ENCODE data around the gene MAPRE3.

Gene MAPRE3

GRCh38 chr2:27006602-27007415 lies 36.4 kb downstream of the MAPRE3 start:
- Histone ChIP-seq H4K20me1 (ENCODE audit: low read depth, low read length) (no peaks in the 10 kb centered on the region), H3F3A (ENCODE audit: insufficient read depth) (no peaks in the 10 kb centered on the region), H3K27me3 (ENCODE audit: low read length) (no peaks in the 10 kb centered on the region), H2AFZ (ENCODE audit: low read depth, low read length, severe bottlenecking) (no peak overlapping the region), H3K27ac (ENCODE audit: low read depth, low read length) (no peak overlapping the region), H3K36me3 (ENCODE audit: low read length) (no peaks in the 10 kb centered on the region), H3K9me2 (replicated peaks; ENCODE audit: insufficient read depth, low read length) (no peaks in the 10 kb centered on the region), H3K4me3 (ENCODE audit: insufficient read depth, low read length, poor library complexity, severe bottlenecking) (no peak overlapping the region), H3K9me3 (ENCODE audit: insufficient read depth, low read length) (no peaks in the 10 kb centered on the region), H3K79me2 (ENCODE audit: insufficient read depth, low read length) (no peaks in the 10 kb centered on the region), H3K4me2 (ENCODE audit: low read depth, low read length, poor library complexity, severe bottlenecking) (no peak overlapping the region), H3K9ac (ENCODE audit: low read length) (no peak overlapping the region)
- TF ChIP-seq CTCF (IDR thresholded peaks at IDR 0.05; ENCODE audit: insufficient read depth, low read length, poor library complexity, severe bottlenecking) (no peak), EZH2phosphoT487 (conservative IDR thresholded peaks at IDR 0.05; ENCODE audit: low read length) (no peak)

DNA sequence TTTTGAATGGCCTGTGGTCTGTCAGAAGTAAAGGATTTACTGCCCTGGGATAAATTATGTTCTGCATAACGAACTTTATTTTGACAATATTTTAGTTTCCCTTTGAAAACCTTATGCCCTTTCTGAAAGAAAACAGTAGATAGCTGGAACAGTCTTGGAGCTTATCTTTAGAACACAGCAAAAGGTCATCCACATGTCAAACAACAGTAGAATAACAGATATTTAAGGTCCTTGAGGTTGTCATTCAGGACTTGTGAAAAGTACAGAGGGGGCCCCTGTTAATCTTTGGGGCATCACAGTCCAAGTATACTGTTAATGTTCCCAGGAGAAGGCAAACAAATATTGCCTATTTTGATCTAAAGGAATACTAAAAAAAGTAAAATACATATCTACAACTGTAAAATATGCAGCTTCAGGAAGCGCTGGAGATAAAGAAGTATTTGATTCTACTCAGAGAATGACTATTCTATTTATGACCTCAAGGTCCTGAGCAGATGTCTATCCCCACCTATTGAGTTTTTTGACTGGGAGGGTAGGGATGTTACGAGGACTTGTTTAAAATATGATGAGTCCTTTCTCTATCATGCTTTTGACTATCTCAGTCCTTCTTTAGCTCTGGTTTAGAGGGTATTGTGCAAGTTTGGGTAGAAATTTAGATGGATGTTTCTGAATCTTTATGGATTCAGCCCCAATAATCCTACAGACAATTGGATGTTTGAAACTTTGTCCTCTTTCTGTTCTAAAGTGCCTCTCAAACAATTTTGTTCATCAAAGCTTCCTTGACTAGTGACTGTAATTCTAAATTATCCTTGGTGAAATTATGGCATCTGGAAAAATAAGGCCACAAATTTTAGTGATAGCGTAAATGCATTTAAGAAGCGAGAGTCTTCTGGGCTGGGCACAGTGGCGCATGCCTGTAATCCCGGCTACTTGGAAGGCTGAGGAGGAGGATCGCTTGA lies 37.3 kb downstream of the MAPRE3 start:
- H2AFZ ChIP-seq (ENCODE audit: low read depth, low read length, severe bottlenecking) = no peak overlapping the region
- no peak overlapping the region for H3K27ac ChIP-seq (ENCODE audit: low read depth, low read length)
- H3F3A ChIP-seq (ENCODE audit: insufficient read depth) = no peaks in the 10 kb centered on the region
- no peak overlapping the region for H3K4me3 ChIP-seq (ENCODE audit: insufficient read depth, low read length, poor library complexity, severe bottlenecking)
- no peaks in the 10 kb centered on the region for H3K36me3 ChIP-seq (ENCODE audit: low read length)
- H3K79me2 ChIP-seq (ENCODE audit: insufficient read depth, low read length) = no peaks in the 10 kb centered on the region
- H3K9me3 ChIP-seq (ENCODE audit: insufficient read depth, low read length) = no peaks in the 10 kb centered on the region
- no peaks in the 10 kb centered on the region for H3K9me2 ChIP-seq (replicated peaks; ENCODE audit: insufficient read depth, low read length)
- no peaks in the 10 kb centered on the region for H4K20me1 ChIP-seq (ENCODE audit: low read depth, low read length)
- no peaks in the 10 kb centered on the region for H3K27me3 ChIP-seq (ENCODE audit: low read length)
- H3K9ac ChIP-seq (ENCODE audit: low read length) = no peak overlapping the region
- TF ChIP-seq CTCF (IDR thresholded peaks at IDR 0.05; ENCODE audit: insufficient read depth, low read length, poor library complexity, severe bottlenecking) = no peak
- H3K4me2 ChIP-seq (ENCODE audit: low read depth, low read length, poor library complexity, severe bottlenecking) = no peak overlapping the region

DNA sequence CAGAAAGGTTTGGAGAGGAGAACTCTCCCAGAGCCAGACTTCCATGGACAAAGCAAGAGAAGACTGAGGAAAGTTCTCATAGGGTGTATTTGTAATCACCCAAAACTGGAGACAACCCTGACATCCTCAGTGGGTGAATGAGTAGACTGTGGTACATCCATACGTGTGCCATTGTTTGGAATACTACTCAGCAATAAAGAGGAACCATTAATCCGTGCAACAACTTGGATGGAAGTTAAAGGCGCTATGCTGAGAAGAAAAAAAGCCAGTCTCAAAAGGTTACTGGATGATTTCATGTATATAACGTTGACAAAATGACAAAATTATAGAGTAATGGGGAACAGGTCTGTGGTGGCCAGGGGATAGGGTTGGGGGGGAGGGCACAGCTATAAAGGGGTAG lies 38.2 kb downstream of the MAPRE3 start:
- Histone ChIP-seq H3K4me2 (ENCODE audit: low read depth, low read length, poor library complexity, severe bottlenecking) (no peak overlapping the region), H3K27me3 (ENCODE audit: low read length) (no peaks in the 10 kb centered on the region), H3K36me3 (ENCODE audit: low read length) (no peaks in the 10 kb centered on the region), H3K27ac (ENCODE audit: low read depth, low read length) (no peak overlapping the region), H4K20me1 (ENCODE audit: low read depth, low read length) (no peaks in the 10 kb centered on the region), H2AFZ (ENCODE audit: low read depth, low read length, severe bottlenecking) (no peak overlapping the region), H3K4me3 (ENCODE audit: insufficient read depth, low read length, poor library complexity, severe bottlenecking) (no peak overlapping the region), H3F3A (ENCODE audit: insufficient read depth) (no peaks in the 10 kb centered on the region), H3K9me3 (ENCODE audit: insufficient read depth, low read length) (no peaks in the 10 kb centered on the region), H3K79me2 (ENCODE audit: insufficient read depth, low read length) (no peaks in the 10 kb centered on the region), H3K9me2 (replicated peaks; ENCODE audit: insufficient read depth, low read length) (no peaks in the 10 kb centered on the region), H3K9ac (ENCODE audit: low read length) (no peak overlapping the region)
- TF ChIP-seq CTCF (IDR thresholded peaks at IDR 0.05; ENCODE audit: insufficient read depth, low read length, poor library complexity, severe bottlenecking) = no peak
